Renal pelvis (tissue), 12 donors: Measurements from ENCODE around the gene PSG7. TPM values are rescaled to one million over a fixed set of nuclear protein-coding genes. Genes with fewer than 3 reads are reported as not detected.
"Not testable (repeated sequence)": the region's sequence is repeated elsewhere in the genome, so short reads cannot be mapped to it uniquely, and the experiment has no call there.

Experiments
- DNase-seq: peaks from one replicate; pipeline ENCODE4 v3.0.0-alpha.2; 2013
- long read RNA-seq, 16 experiments: transcript quantifications; one replicate each; lab custom pipeline, GENCODE V29; 2026
- polyA plus RNA-seq, 3 donors: library from polyadenylated mRNA; unstranded; fragments of 120-200 nt; gene quantifications; one replicate each; pipeline ENCODE4 v1.2.1, GENCODE V29; 2013; ENCODE audit not compliant: insufficient read length in 3 of 3

PSG7 gene
- polyA plus RNA-seq: not detected
- long read RNA-seq, donor 1: 0 reads
- long read RNA-seq, donor 2: 0 reads
- long read RNA-seq, donor 3: 0 reads
- long read RNA-seq, donor 4: 0 reads
- long read RNA-seq, donor 5: 0 reads
- long read RNA-seq, donor 6: 0 reads
- long read RNA-seq, donor 7: 0 reads
- long read RNA-seq, donor 8: 0 reads
- long read RNA-seq, donor 9: 0 reads
- long read RNA-seq, donor 10: 0 reads
- long read RNA-seq, donor 11: 0 reads
- long read RNA-seq, donor 12: 0 reads
- long read RNA-seq, donor 13: 0 reads
- long read RNA-seq, donor 14: 0 reads
- long read RNA-seq, donor 15: 0 reads
- long read RNA-seq, donor 16: 0 reads

GRCh38 chr19:42937107-42937506 is at the start of gene PSG7:
PSG7 (minus strand) TSS chr19:42937207; CDS start chr19:42937076, 131 bp downstream.
- not testable (repeated sequence) for DNase-seq

GRCh38 chr19:42985588-42985987 is 48.6 kb upstream of the PSG7 start:
- DNase-seq: no peak

GRCh38 chr19:42982111-42982510 is 45.1 kb upstream of the PSG7 start:
- not testable (repeated sequence) for DNase-seq

- DNase-seq: not testable (repeated sequence)
Measured at GRCh38 chr19:42971451-42971850, 34.4 kb upstream of the PSG7 start.

GRCh38 chr19:42965176-42965575 is 28.2 kb upstream of the PSG7 start:
- DNase-seq: no peak

GRCh38 chr19:42961119-42961518 is 24.1 kb upstream of the PSG7 start:
- DNase-seq: no peak

GRCh38 chr19:42952126-42952525 is 15.1 kb upstream of the PSG7 start:
- DNase-seq: not testable (repeated sequence)

- DNase-seq: peak; percentile 27
Measured at GRCh38 chr19:42951476-42951875, 14.5 kb upstream of the PSG7 start.

- DNase-seq: no peak
Measured at GRCh38 chr19:42942187-42942789, 5.3 kb upstream of the PSG7 start.

- DNase-seq: not testable (repeated sequence)
Measured at GRCh38 chr19:42934726-42935125, 2.3 kb downstream of the PSG7 start.

GRCh38 chr19:42934183-42934582 is 2.8 kb downstream of the PSG7 start:
- not testable (repeated sequence) for DNase-seq

- DNase-seq: not testable (repeated sequence)
Measured at GRCh38 chr19:42933412-42933811, 3.6 kb downstream of the PSG7 start.

GRCh38 chr19:42932485-42933101 is 4.4 kb downstream of the PSG7 start:
- DNase-seq: not testable (repeated sequence)

GRCh38 chr19:42930214-42930613 is 6.8 kb downstream of the PSG7 start:
- DNase-seq: not testable (repeated sequence)

GRCh38 chr19:42928896-42929295 is 8.1 kb downstream of the PSG7 start:
- DNase-seq: no peak

- no peak for DNase-seq
Measured at GRCh38 chr19:42926781-42927180, 10.2 kb downstream of the PSG7 start.

- not testable (repeated sequence) for DNase-seq
Measured at GRCh38 chr19:42923106-42923505, 13.9 kb downstream of the PSG7 start.

GRCh38 chr19:42920971-42921370 is 16.0 kb downstream of the PSG7 start:
- DNase-seq: not testable (repeated sequence)

GRCh38 chr19:42919757-42920079 is 17.3 kb downstream of the PSG7 start:
- no peak for DNase-seq

GRCh38 chr19:42919070-42919756 is 17.8 kb downstream of the PSG7 start:
- DNase-seq: not testable (repeated sequence)

GRCh38 chr19:42918377-42919069 is 18.5 kb downstream of the PSG7 start:
- not testable (repeated sequence) for DNase-seq

- not testable (repeated sequence) for DNase-seq
Measured at GRCh38 chr19:42917634-42918033, 19.4 kb downstream of the PSG7 start, which contains the start of gene PSG6. PSG6 (minus strand) TSS chr19:42917894; CDS start chr19:42917792, 102 bp downstream.
